ENCODE measurements around the gene OR4B1.
"Not testable (repeated sequence)": the region's sequence is repeated elsewhere in the genome, so short reads cannot be mapped to it uniquely, and the experiment has no call there.

Gene OR4B1

GRCh38 chr11:48216510-48216909 is at the start of gene OR4B1:
Gene OR4B1, plus strand, starts transcription at chr11:48216810. Its CDS starts 0 bp downstream, at chr11:48216810.
- Mint-ChIP-seq H3K4me3 (no peak within 1 kb of the TSS), H3K36me3 (ENCODE audit: insufficient read depth) (no peaks in the 10 kb centered on the region), H3K27me3 (peaks cover 10% of the 10 kb centered on the region), H3K27ac (ENCODE audit: low read depth) (no peak within 1 kb of the TSS), H3K9me3 (no peaks in the 10 kb centered on the region), H3K4me1 (no peaks in the 10 kb centered on the region)
- DNase-seq (ENCODE audit: low spot score in 2 of 2) = no peak
- no peak for ATAC-seq (replicated peaks; ENCODE audit: extremely low read depth, poor library complexity, severe bottlenecking)

GRCh38 chr11:48167380-48167779 is 49.2 kb upstream of the OR4B1 start:
- Mint-ChIP-seq H3K4me1 (peaks cover 20% of the 10 kb centered on the region), H3K27ac (ENCODE audit: low read depth) (no peak overlapping the region), H3K27me3 (no peaks in the 10 kb centered on the region), H3K9me3 (no peaks in the 10 kb centered on the region), H3K4me3 (no peak overlapping the region), H3K36me3 (ENCODE audit: insufficient read depth) (peaks cover 59% of the 10 kb centered on the region)
- no peak for DNase-seq (ENCODE audit: low spot score in 2 of 2)
- no peak for ATAC-seq (replicated peaks; ENCODE audit: extremely low read depth, poor library complexity, severe bottlenecking)

GRCh38 chr11:48168815-48169214 is 47.8 kb upstream of the OR4B1 start:
- peaks cover 26% of the 10 kb centered on the region for H3K4me1 Mint-ChIP-seq
- peaks cover 47% of the 10 kb centered on the region for H3K36me3 Mint-ChIP-seq (ENCODE audit: insufficient read depth)
- no peak overlapping the region for H3K27ac Mint-ChIP-seq (ENCODE audit: low read depth)
- ATAC-seq (replicated peaks; ENCODE audit: extremely low read depth, poor library complexity, severe bottlenecking) = no peak
- DNase-seq (ENCODE audit: low spot score in 2 of 2) = no peak
- H3K9me3 Mint-ChIP-seq = no peaks in the 10 kb centered on the region
- no peaks in the 10 kb centered on the region for H3K27me3 Mint-ChIP-seq
- no peak overlapping the region for H3K4me3 Mint-ChIP-seq

- DNase-seq (ENCODE audit: low spot score in 2 of 2) (no peak), ATAC-seq (replicated peaks; ENCODE audit: extremely low read depth, poor library complexity, severe bottlenecking) (no peak)
- Mint-ChIP-seq H3K4me3 (no peak overlapping the region), H3K27ac (ENCODE audit: low read depth) (peak overlapping the region; percentile 49), H3K36me3 (ENCODE audit: insufficient read depth) (peaks cover 42% of the 10 kb centered on the region), H3K27me3 (no peaks in the 10 kb centered on the region), H3K4me1 (peaks cover 26% of the 10 kb centered on the region), H3K9me3 (no peaks in the 10 kb centered on the region)
These were observed 47.4 kb upstream of the OR4B1 start for GRCh38 chr11:48169259-48169658.

GRCh38 chr11:48169717-48170116 is 46.9 kb upstream of the OR4B1 start:
- Mint-ChIP-seq H3K27ac (ENCODE audit: low read depth) (peak overlapping the region; percentile 49), H3K9me3 (no peaks in the 10 kb centered on the region), H3K4me1 (peaks cover 26% of the 10 kb centered on the region), H3K4me3 (no peak overlapping the region), H3K27me3 (no peaks in the 10 kb centered on the region), H3K36me3 (ENCODE audit: insufficient read depth) (peaks cover 39% of the 10 kb centered on the region)
- ATAC-seq (replicated peaks; ENCODE audit: extremely low read depth, poor library complexity, severe bottlenecking) (no peak), DNase-seq (ENCODE audit: low spot score in 2 of 2) (no peak)

GRCh38 chr11:48170241-48171233 is 46.1 kb upstream of the OR4B1 start:
- H3K4me1 Mint-ChIP-seq = peaks cover 26% of the 10 kb centered on the region
- ATAC-seq (replicated peaks; ENCODE audit: extremely low read depth, poor library complexity, severe bottlenecking) (peak; percentile 32), DNase-seq (ENCODE audit: low spot score in 2 of 2) (no peak)
- H3K27ac Mint-ChIP-seq (ENCODE audit: low read depth) = peak overlapping the region; percentile 67
- H3K27me3 Mint-ChIP-seq = no peaks in the 10 kb centered on the region
- H3K36me3 Mint-ChIP-seq (ENCODE audit: insufficient read depth) = peaks cover 32% of the 10 kb centered on the region
- H3K9me3 Mint-ChIP-seq = no peaks in the 10 kb centered on the region
- no peak overlapping the region for H3K4me3 Mint-ChIP-seq

GRCh38 chr11:48172818-48173609 is 43.6 kb upstream of the OR4B1 start:
- H3K27me3 Mint-ChIP-seq = no peaks in the 10 kb centered on the region
- peak overlapping the region; percentile 75 for H3K27ac Mint-ChIP-seq (ENCODE audit: low read depth)

GRCh38 chr11:48177661-48178060 is 38.9 kb upstream of the OR4B1 start:
- DNase-seq (ENCODE audit: low spot score in 2 of 2) = no peak
- Mint-ChIP-seq H3K4me3 (no peak overlapping the region), H3K4me1 (peaks cover 6% of the 10 kb centered on the region), H3K9me3 (no peaks in the 10 kb centered on the region), H3K36me3 (ENCODE audit: insufficient read depth) (no peaks in the 10 kb centered on the region), H3K27ac (ENCODE audit: low read depth) (no peak overlapping the region), H3K27me3 (no peaks in the 10 kb centered on the region)
- ATAC-seq (replicated peaks; ENCODE audit: extremely low read depth, poor library complexity, severe bottlenecking) = no peak

More at GRCh38 chr11:48172818-48173609, 43.6 kb upstream of the OR4B1 start:
- ATAC-seq (replicated peaks; ENCODE audit: extremely low read depth, poor library complexity, severe bottlenecking) (no peak), DNase-seq (ENCODE audit: low spot score in 2 of 2) (peak; percentile 23 to 25)
- no peak overlapping the region for H3K4me3 Mint-ChIP-seq
- no peaks in the 10 kb centered on the region for H3K9me3 Mint-ChIP-seq
- H3K36me3 Mint-ChIP-seq (ENCODE audit: insufficient read depth) = peaks cover 13% of the 10 kb centered on the region
- H3K4me1 Mint-ChIP-seq = peaks cover 26% of the 10 kb centered on the region

GRCh38 chr11:48180627-48181026 is 36.0 kb upstream of the OR4B1 start:
- no peak for ATAC-seq (replicated peaks; ENCODE audit: extremely low read depth, poor library complexity, severe bottlenecking)
- Mint-ChIP-seq H3K4me1 (no peaks in the 10 kb centered on the region), H3K27ac (ENCODE audit: low read depth) (no peak overlapping the region)

GRCh38 chr11:48182860-48183526 is 33.6 kb upstream of the OR4B1 start:
- no peaks in the 10 kb centered on the region for H3K27me3 Mint-ChIP-seq
- no peaks in the 10 kb centered on the region for H3K36me3 Mint-ChIP-seq (ENCODE audit: insufficient read depth)
- no peak overlapping the region for H3K27ac Mint-ChIP-seq (ENCODE audit: low read depth)
- no peaks in the 10 kb centered on the region for H3K9me3 Mint-ChIP-seq
- DNase-seq (ENCODE audit: low spot score in 2 of 2) (no peak), ATAC-seq (replicated peaks; ENCODE audit: extremely low read depth, poor library complexity, severe bottlenecking) (no peak)
- no peaks in the 10 kb centered on the region for H3K4me1 Mint-ChIP-seq
- H3K4me3 Mint-ChIP-seq = no peak overlapping the region

More at GRCh38 chr11:48180627-48181026, 36.0 kb upstream of the OR4B1 start:
- DNase-seq (ENCODE audit: low spot score in 2 of 2) = no peak
- no peaks in the 10 kb centered on the region for H3K27me3 Mint-ChIP-seq
- no peaks in the 10 kb centered on the region for H3K36me3 Mint-ChIP-seq (ENCODE audit: insufficient read depth)
- no peaks in the 10 kb centered on the region for H3K9me3 Mint-ChIP-seq
- H3K4me3 Mint-ChIP-seq = no peak overlapping the region

GRCh38 chr11:48184452-48184851 is 32.2 kb upstream of the OR4B1 start:
- H3K27ac Mint-ChIP-seq (ENCODE audit: low read depth) = no peak overlapping the region
- no peak overlapping the region for H3K4me3 Mint-ChIP-seq
- peaks cover 14% of the 10 kb centered on the region for H3K27me3 Mint-ChIP-seq
- H3K36me3 Mint-ChIP-seq (ENCODE audit: insufficient read depth) = no peaks in the 10 kb centered on the region
- peaks cover 3% of the 10 kb centered on the region for H3K4me1 Mint-ChIP-seq
- no peak for ATAC-seq (replicated peaks; ENCODE audit: extremely low read depth, poor library complexity, severe bottlenecking)
- no peaks in the 10 kb centered on the region for H3K9me3 Mint-ChIP-seq
- no peak for DNase-seq (ENCODE audit: low spot score in 2 of 2)

- H3K9me3 Mint-ChIP-seq; ATAC-seq (replicated peaks; ENCODE audit: extremely low read depth, poor library complexity, severe bottlenecking); H3K36me3 Mint-ChIP-seq (ENCODE audit: insufficient read depth); DNase-seq (ENCODE audit: low spot score in 2 of 2): not testable (repeated sequence)
- H3K4me3 Mint-ChIP-seq = peak overlapping the region; percentile 36
- H3K4me1 Mint-ChIP-seq = peaks cover 20% of the 10 kb centered on the region
- H3K27ac Mint-ChIP-seq (ENCODE audit: low read depth) = peak overlapping the region; percentile 6
- H3K27me3 Mint-ChIP-seq = peaks cover 33% of the 10 kb centered on the region
These were observed 25.5 kb upstream of the OR4B1 start for GRCh38 chr11:48190906-48191654.

Measured in central memory CD8-positive, alpha-beta T cell (primary cell).